Activated T-cell treated with anti-CD3 and anti-CD28 coated beads, Interleukin-2, amount 50 U/mL, for 4 hours (primary cell): ENCODE results near the gene CST9. TPM values are rescaled to one million over a fixed set of nuclear protein-coding genes. Genes with fewer than 3 reads are reported as not detected.
"Not testable (repeated sequence)": the region's sequence is repeated elsewhere in the genome, so short reads cannot be mapped to it uniquely, and the experiment has no call there.

ENCODE experiments used
- ATAC-seq, 2 donors: fragments of 200-7000 bp; cut with Tn5 transposase; one replicate each; pipeline ENCODE4 v1.10.0; 2021
- DNase-seq: peaks from one replicate; pipeline ENCODE4 v3.0.0-alpha.2; 2020
- H3K27me3 Mint-ChIP-seq: one replicate; pipeline ENCODE4 v1.8.0; 2021; ENCODE audit warnings: low read depth, mixed read lengths
- H3K36me3 Mint-ChIP-seq: one replicate; pipeline ENCODE4 v1.8.0; 2022; ENCODE audit warnings: mixed read lengths; ENCODE audit not compliant: insufficient read depth
- H3K4me1 Mint-ChIP-seq: one replicate; pipeline ENCODE4 v1.8.0; 2021; ENCODE audit warnings: low read depth, mixed read lengths
- H3K4me3 Mint-ChIP-seq: one replicate; pipeline ENCODE4 v1.8.0; 2021; ENCODE audit warnings: mild to moderate bottlenecking, moderate library complexity, mixed read lengths
- H3K9me3 Mint-ChIP-seq: one replicate; pipeline ENCODE4 v1.8.0; 2021; ENCODE audit warnings: mixed read lengths
- total RNA-seq, 3 donors: library from RNA; stranded (reverse); gene quantifications; one replicate each; pipeline ENCODE4 v1.2.1, GENCODE V29; 2021

CST9 gene
- total RNA-seq, 3 donors from 2014 or later, result not detected

DNA sequence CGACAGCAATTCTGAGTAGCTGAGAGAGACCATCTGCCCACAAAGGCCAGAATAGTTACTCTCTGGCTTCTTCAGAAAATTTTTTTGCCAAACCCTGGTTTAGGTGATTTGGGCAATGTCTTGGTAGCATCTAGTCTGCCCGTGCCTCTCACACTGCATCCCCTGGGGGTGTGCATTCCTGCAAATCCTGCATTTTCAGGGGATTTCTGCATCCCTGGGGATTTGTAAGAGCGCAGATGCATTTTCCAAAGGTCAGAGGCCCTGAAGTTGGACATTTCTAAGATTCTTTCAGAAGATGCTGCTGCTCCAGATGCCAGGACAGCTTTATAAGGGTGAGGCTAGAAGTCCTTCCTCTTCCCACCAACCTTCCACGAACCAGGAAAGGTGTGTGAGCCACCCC, 4.0 kb downstream of the CST9 start:
- no peak for DNase-seq
- Mint-ChIP-seq H3K36me3 (no peaks in the 10 kb centered on the region), H3K4me3 (no peak overlapping the region), H3K27me3 (no peaks in the 10 kb centered on the region), H3K9me3 (no peaks in the 10 kb centered on the region), H3K4me1 (no peaks in the 10 kb centered on the region)
- no peak for ATAC-seq

DNA sequence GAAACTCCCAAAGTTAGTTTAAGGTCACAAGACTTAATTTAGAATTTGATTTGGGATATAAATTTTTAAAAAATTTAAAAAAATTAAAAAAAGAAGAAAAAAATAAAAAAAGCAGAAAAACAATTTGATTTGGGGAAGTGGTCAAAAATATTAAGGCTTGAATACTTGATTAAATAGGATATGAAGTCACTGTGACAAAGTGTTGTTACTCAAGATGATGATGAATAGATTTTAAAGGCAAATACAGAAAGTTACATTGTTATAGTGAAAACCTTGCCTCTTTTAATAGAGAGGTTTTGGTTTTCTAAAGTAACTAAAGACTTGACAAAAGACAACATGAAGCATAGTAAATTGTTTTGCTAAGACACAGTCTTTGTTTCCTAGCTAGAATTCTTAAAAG, 7.2 kb downstream of the CST9 start:
- no peak for DNase-seq
- H3K4me3 Mint-ChIP-seq, result no peak overlapping the region
- H3K27me3 Mint-ChIP-seq, result no peaks in the 10 kb centered on the region
- ATAC-seq, result no peak
- H3K4me1 Mint-ChIP-seq, result no peaks in the 10 kb centered on the region
- H3K36me3 Mint-ChIP-seq, result no peaks in the 10 kb centered on the region
- no peaks in the 10 kb centered on the region for H3K9me3 Mint-ChIP-seq

- no peaks in the 10 kb centered on the region for H3K27me3 Mint-ChIP-seq
- no peak overlapping the region for H3K4me3 Mint-ChIP-seq
- ATAC-seq (no peak), DNase-seq (no peak)
- H3K9me3 Mint-ChIP-seq, result no peaks in the 10 kb centered on the region
- no peaks in the 10 kb centered on the region for H3K36me3 Mint-ChIP-seq
- no peaks in the 10 kb centered on the region for H3K4me1 Mint-ChIP-seq
Observed at GRCh38 chr20:23596579-23597250, 9.0 kb downstream of the CST9 start.

GRCh38 chr20:23595941-23596340, 9.8 kb downstream of the CST9 start:
- ATAC-seq (no peak), DNase-seq (no peak)
- Mint-ChIP-seq H3K36me3 (no peaks in the 10 kb centered on the region), H3K4me1 (no peaks in the 10 kb centered on the region), H3K9me3 (no peaks in the 10 kb centered on the region), H3K27me3 (no peaks in the 10 kb centered on the region), H3K4me3 (no peak overlapping the region)

DNA sequence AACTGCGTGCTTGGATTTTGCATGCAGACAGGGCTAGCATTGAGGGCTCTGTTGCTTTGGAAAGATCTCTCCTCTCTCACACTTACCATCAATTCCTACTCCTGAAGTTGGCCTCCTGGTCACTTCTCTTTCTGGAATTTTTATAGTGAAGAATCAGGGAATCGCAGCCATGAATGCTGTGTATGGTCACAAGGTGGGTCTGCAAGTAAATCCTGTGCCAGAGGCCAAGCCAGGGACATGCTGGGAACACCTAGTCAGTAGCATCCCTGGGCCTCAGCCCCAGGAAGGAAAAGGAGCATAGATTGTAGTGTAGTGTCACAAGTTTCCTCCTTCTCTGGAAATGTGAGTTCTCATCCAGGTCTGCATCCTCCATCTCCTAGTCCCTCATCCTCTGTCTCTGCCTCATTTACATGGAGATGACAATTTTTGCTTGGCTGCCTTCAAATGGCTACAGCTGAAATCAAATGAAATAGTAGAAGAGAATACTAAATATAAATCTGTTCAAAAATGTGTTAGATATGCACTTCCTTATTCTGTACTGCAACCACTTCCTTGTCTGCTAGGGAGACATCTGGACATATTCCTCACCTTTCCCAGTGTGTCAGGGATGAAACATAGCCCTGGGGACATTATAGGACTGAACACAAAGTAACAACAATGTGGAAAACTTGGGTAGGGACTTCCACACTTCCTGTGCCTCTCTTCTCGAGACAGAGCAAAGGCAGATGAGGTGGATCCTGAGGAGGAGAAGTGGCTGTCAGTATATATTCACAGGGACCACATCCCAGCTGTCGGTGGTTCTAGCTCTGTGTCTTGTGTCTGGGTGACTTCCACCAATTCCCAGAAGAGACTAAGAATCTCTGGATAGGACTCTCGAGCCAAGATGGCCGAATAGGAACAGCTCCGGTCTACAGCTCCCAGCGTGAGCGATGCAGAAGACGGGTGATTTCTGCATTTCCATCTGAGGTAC, 17.0 kb downstream of the CST9 start:
- Mint-ChIP-seq H3K4me1 (no peaks in the 10 kb centered on the region), H3K9me3 (no peaks in the 10 kb centered on the region), H3K36me3 (no peaks in the 10 kb centered on the region), H3K27me3 (peaks cover 23% of the 10 kb centered on the region), H3K4me3 (no peak overlapping the region)
- DNase-seq (no peak), ATAC-seq (no peak)

DNA sequence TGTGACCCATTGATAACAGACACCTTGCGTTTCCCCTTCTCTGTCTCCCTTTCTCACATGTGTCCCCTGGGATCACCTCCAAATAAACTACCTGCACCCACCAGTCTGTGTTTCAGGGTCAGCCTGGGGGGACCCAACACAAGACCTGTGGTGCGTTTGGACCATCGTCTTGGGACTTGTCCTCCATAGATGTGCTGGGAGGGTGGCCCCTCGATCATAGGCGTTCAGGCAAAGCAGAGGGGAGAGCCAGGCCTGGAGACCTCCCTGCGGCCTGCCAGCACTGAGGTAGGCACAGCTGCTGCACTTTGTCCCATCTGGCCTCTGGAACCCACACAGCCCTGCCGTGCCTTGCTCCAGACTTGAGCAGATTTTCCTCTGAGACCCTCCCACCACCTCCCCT, 18.1 kb downstream of the CST9 start:
- Mint-ChIP-seq H3K4me1 (no peaks in the 10 kb centered on the region), H3K36me3 (no peaks in the 10 kb centered on the region), H3K9me3 (no peaks in the 10 kb centered on the region), H3K4me3 (no peak overlapping the region), H3K27me3 (peaks cover 23% of the 10 kb centered on the region)
- ATAC-seq (no peak), DNase-seq (no peak)

DNA sequence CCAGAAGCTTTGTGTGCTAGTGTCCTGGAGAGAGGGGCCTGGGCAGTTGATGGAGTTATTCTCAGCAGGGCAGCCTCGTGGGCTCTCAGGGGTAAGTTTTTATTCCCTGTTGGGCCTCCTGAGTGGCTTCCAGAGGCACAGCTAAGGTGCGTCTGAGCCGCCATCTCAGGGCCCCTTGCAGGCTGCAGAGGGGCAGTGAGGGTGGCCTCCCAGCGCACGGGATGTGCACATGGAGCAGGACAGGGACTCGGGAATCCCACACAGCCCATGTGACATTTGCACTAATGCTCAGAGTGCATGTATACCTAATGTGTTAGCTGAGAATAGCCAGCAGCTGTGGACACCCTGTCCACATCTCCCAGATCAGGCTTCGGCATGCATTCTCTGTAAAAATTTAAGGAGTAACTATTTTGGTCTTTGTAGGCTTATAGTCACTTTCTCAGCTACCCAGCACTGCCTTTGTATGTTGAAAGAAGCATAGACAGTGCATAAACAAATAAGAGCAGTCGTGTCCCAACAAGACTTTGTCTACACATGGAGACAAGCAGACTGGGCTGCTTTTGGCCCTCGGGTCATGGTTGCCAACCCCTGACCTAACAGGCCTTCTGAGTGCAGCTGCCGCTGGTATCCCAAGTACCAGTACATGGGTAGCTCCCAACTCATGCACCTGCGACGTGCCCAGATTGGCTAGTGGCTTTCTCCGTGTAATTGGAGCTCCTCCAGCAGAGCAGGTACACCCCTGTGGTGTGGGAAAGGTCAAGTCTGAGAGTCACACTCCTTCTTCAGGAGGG, 18.8 kb downstream of the CST9 start:
- H3K4me3 Mint-ChIP-seq, result no peak overlapping the region
- peaks cover 28% of the 10 kb centered on the region for H3K27me3 Mint-ChIP-seq
- ATAC-seq, result no peak
- DNase-seq, result no peak
- no peaks in the 10 kb centered on the region for H3K4me1 Mint-ChIP-seq
- no peaks in the 10 kb centered on the region for H3K9me3 Mint-ChIP-seq
- H3K36me3 Mint-ChIP-seq, result no peaks in the 10 kb centered on the region

DNA sequence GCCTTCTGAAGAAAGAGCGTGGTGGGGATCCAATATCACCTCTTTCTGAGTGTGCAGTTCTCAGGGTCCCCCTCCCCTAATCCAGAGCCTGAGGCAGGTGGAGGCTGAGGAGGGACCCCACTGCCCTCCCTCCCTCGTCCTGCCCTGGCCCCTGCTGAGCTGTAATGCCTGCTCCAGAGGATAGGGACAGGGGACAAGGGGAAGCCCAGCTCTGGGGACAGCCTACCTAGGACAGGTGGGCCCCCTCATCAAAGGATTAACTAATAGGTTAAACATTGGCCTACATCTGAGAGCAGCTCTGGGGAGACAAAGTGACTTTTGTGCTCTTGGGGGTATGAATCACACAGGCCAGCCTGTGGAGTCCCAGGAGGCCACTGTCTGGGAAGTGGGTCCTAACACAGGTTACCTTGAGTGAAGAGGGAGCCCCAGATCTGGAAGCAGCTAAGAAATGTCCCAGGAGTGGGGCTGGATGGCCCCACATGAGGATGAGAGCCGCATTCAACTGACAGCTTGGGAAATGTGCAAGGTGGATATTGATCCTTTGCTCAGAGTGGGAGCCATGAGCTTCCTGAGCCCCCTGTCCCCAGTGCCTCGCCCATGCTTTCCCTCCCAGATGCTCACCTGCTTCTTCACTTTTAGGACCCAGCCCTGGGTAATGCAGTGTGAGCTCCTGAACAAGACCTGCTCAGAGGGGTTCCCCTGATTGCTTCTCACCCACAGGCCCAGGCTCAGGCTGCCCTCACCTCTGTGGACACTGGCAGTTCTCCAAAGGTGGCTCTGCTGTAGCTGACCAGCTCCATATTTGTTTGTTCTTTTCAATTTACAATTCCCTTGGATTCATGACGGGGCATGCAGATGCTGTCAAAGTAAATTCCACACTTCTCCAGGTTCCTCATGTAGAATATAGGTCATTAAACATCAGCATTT, 19.6 kb downstream of the CST9 start:
- H3K4me3 Mint-ChIP-seq, result no peak overlapping the region
- no peak for DNase-seq
- peaks cover 30% of the 10 kb centered on the region for H3K27me3 Mint-ChIP-seq
- H3K4me1 Mint-ChIP-seq, result no peaks in the 10 kb centered on the region
- no peaks in the 10 kb centered on the region for H3K36me3 Mint-ChIP-seq
- peaks cover 2% of the 10 kb centered on the region for H3K9me3 Mint-ChIP-seq
- no peak for ATAC-seq

- peaks cover 30% of the 10 kb centered on the region for H3K27me3 Mint-ChIP-seq
- no peak overlapping the region for H3K4me3 Mint-ChIP-seq
- no peaks in the 10 kb centered on the region for H3K36me3 Mint-ChIP-seq
- DNase-seq (no peak), ATAC-seq (no peak)
- H3K4me1 Mint-ChIP-seq, result no peaks in the 10 kb centered on the region
- peaks cover 3% of the 10 kb centered on the region for H3K9me3 Mint-ChIP-seq
Observed at GRCh38 chr20:23585449-23585807, 20.3 kb downstream of the CST9 start.

DNA sequence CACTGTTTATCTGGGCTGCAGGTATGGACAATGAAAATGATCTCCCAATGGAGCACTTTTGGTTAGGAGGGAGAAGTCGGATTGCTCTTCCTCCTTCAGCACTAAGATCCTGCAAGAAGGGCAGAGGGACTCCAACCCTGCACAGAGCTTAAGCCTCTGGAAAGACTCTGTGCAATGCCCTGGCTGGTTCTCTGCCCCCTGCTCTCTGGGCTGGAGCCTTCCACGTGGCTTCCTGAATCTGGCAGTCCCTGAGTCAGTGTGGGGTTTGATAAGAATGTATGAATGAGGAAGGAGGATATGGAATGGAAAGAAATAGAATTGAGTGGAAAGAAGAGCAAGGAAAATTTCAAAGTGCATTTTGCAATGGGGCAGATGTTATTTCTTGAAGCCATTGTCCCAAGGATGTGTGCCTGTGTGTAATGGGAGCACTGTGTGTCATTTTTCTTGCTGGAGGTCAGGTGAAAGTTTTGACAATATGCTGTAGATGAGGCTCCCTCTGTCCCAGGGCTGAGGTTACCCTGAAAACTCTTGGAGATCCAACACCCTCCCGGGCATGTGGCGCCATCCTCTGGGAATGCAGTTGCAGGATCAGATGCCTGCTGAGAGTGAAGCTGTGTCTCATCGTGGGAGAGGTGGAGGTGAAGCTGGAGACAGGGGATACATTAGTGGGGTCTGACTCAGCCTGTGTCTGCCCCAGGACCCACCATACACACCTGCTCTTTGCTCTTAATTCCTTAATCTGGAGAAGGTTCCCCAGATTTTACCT, 21.1 kb downstream of the CST9 start:
- Mint-ChIP-seq H3K27me3 (peaks cover 30% of the 10 kb centered on the region), H3K4me3 (no peak overlapping the region), H3K9me3 (peaks cover 3% of the 10 kb centered on the region), H3K36me3 (no peaks in the 10 kb centered on the region), H3K4me1 (no peaks in the 10 kb centered on the region)
- DNase-seq, result no peak
- ATAC-seq, result no peak

GRCh38 chr20:23583526-23583925, 22.2 kb downstream of the CST9 start:
- no peaks in the 10 kb centered on the region for H3K36me3 Mint-ChIP-seq
- DNase-seq, result no peak
- H3K27me3 Mint-ChIP-seq, result peaks cover 28% of the 10 kb centered on the region
- H3K4me3 Mint-ChIP-seq, result no peak overlapping the region
- no peaks in the 10 kb centered on the region for H3K4me1 Mint-ChIP-seq
- H3K9me3 Mint-ChIP-seq, result peaks cover 3% of the 10 kb centered on the region
- ATAC-seq, result no peak

DNA sequence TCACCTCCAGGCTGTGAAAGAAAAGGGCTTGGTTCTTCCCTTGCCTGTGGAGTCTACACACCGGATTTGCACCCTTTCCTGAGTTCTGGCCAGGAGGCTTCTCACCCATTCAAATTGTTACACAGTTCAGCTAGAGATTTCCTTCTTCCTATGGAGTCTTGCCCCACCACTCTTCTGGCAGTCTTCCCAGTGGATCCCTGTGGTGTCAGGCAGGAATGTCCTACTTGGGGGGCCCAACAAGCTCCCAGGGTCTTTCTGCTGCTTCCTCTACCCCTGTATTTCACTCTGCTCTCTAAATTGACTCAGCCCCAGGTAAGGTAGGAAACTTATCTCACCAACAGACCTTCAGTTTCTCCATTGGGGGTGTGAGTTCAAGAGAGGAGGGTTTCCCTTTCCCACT, 23.4 kb downstream of the CST9 start:
- no peaks in the 10 kb centered on the region for H3K4me1 Mint-ChIP-seq
- DNase-seq (no peak), ATAC-seq (no peak)
- no peaks in the 10 kb centered on the region for H3K36me3 Mint-ChIP-seq
- peaks cover 3% of the 10 kb centered on the region for H3K9me3 Mint-ChIP-seq
- H3K4me3 Mint-ChIP-seq, result no peak overlapping the region
- peaks cover 24% of the 10 kb centered on the region for H3K27me3 Mint-ChIP-seq

DNA sequence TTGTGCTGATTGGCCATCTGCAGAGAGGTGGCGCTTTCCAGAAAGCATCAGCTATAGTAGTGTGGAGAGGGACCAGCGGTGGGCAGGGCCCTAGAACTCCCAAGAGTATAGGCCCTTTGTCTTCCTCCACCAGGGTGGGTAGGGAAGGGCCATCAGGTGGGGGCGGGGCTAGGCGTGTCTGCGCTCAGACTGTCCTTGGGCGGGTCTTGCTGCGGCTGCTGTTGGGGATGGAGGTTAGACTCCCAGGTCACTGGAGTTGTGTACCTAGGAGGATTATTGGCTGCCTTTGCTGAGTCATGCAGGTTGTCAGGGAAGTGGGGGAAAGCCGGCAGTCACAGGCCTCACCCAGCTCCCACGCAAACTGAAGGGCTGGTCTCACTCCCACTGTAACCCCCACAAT, 23.9 kb downstream of the CST9 start:
- DNase-seq, H3K4me3 Mint-ChIP-seq, H3K4me1 Mint-ChIP-seq, H3K9me3 Mint-ChIP-seq, H3K36me3 Mint-ChIP-seq, ATAC-seq: not testable (repeated sequence)
- peaks cover 24% of the 10 kb centered on the region for H3K27me3 Mint-ChIP-seq
